OCI-LY3 (cell line): Measurements from ENCODE around the gene ABHD5.

Experiments used
- EZH2phosphoT487 ChIP-seq: fragments of 200-600 bp; shearing (Covaris generic); IDR thresholded peaks from 2 replicates; pipeline ENCODE4 v1.6.1; 2018; ENCODE audit warnings: antibody characterized with exemption, mixed run types, low read depth
- TF ChIP-seq, protein P1 (sequence below): fragments of 200-600, 300-600 bp; sonication (generic); IDR thresholded peaks from 2 replicates; pipeline ENCODE4 v1.5.1; 2014; ENCODE audit warnings: antibody characterized with exemption, low read length, low read depth

DNA sequence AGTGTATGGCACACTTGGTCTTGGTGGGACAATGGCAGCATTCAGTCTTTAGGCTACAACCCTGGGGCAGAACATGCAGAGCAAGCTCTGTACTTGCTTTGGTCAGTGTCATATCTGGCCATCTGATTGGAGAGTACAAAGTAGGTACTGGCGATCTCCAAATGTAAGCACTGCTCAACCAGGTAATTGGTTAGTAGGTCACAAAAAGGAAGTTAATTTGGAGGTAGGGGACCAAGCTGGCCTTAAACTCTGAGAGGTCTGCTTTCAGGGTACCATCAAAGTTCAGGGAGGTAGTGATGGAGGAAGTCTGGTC lies 3.3 kb upstream of the ABHD5 start:
- TF ChIP-seq, protein P1, sequence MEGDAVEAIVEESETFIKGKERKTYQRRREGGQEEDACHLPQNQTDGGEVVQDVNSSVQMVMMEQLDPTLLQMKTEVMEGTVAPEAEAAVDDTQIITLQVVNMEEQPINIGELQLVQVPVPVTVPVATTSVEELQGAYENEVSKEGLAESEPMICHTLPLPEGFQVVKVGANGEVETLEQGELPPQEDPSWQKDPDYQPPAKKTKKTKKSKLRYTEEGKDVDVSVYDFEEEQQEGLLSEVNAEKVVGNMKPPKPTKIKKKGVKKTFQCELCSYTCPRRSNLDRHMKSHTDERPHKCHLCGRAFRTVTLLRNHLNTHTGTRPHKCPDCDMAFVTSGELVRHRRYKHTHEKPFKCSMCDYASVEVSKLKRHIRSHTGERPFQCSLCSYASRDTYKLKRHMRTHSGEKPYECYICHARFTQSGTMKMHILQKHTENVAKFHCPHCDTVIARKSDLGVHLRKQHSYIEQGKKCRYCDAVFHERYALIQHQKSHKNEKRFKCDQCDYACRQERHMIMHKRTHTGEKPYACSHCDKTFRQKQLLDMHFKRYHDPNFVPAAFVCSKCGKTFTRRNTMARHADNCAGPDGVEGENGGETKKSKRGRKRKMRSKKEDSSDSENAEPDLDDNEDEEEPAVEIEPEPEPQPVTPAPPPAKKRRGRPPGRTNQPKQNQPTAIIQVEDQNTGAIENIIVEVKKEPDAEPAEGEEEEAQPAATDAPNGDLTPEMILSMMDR, result no peak
- TF ChIP-seq EZH2phosphoT487, result no peak
